BJ (cell line): Measurements from ENCODE around the gene POU5F2. TPM values are rescaled to one million over a fixed set of nuclear protein-coding genes. Genes with fewer than 3 reads are reported as not detected.

ENCODE experiments used
- CTCF ChIA-PET: fragments of 350-600 bp; formaldehyde crosslinking; extraction: SDS; loops from one replicate; lab custom pipeline; 2021; ENCODE audit warnings: antibody characterized with exemption, inconsistent platforms; lab: Yijun Ruan, JAX
- POLR2A ChIA-PET: fragments of 300-600 bp; sonication (Branson Sonifier 250); formaldehyde crosslinking; extraction: SDS; loops from one replicate; lab custom pipeline; 2021; ENCODE audit warnings: antibody characterized with exemption; lab: Charles Lee
- DNase-seq: peaks from one replicate; pipeline ENCODE4 v3.0.0-alpha.2; 2011; ENCODE audit warnings: low read depth
- H3K27me3 ChIP-seq: 2 replicates; pipeline ENCODE4 v1.6.0; 2011; ENCODE audit warnings: low read length; ENCODE audit not compliant: control insufficient read depth, insufficient read depth
- H3K36me3 ChIP-seq: 2 replicates; pipeline ENCODE4 v1.5.1; 2011; ENCODE audit warnings: low read length; ENCODE audit not compliant: control insufficient read depth, insufficient read depth
- H3K4me3 ChIP-seq: 2 replicates; pipeline ENCODE4 v1.5.1; 2011; ENCODE audit warnings: low read depth, mild to moderate bottlenecking, control low read depth, low read length
- polyA plus RNA-seq: library from polyadenylated mRNA; depleted of rRNA; stranded (reverse); fragments of >200 nt; gene quantifications from 2 replicates; pipeline ENCODE4 v1.2.3, GENCODE V29; 2011
- TF ChIP-seq, protein P1 (sequence below): IDR thresholded peaks from 2 replicates; pipeline ENCODE4 v1.5.1; 2011; ENCODE audit warnings: low read depth, mild to moderate bottlenecking, control low read depth, inconsistent platforms, low read length, moderate library complexity; ENCODE audit not compliant: insufficient read depth

POU5F2 gene
- polyA plus RNA-seq, 1 experiment = 0.04 TPM

DNA sequence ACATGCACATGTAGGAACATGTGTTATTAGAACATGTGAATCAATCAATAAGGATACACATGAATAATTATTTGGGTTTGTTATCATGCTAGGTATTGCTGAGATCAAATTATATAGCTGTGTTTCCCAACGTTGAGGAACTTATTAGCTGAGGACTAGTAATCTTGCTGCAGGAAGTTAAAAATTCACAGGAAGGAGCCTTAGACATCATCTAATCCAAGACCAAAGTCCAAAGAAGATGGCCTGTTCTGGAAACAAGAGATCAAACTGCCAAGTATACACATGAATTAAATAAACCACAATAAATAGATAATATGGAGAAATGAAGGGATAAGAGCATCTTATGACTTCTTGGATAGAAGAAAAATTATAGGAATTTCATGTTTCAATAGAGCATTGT, 19.9 kb downstream of the POU5F2 start:
- TF ChIP-seq, protein P1, sequence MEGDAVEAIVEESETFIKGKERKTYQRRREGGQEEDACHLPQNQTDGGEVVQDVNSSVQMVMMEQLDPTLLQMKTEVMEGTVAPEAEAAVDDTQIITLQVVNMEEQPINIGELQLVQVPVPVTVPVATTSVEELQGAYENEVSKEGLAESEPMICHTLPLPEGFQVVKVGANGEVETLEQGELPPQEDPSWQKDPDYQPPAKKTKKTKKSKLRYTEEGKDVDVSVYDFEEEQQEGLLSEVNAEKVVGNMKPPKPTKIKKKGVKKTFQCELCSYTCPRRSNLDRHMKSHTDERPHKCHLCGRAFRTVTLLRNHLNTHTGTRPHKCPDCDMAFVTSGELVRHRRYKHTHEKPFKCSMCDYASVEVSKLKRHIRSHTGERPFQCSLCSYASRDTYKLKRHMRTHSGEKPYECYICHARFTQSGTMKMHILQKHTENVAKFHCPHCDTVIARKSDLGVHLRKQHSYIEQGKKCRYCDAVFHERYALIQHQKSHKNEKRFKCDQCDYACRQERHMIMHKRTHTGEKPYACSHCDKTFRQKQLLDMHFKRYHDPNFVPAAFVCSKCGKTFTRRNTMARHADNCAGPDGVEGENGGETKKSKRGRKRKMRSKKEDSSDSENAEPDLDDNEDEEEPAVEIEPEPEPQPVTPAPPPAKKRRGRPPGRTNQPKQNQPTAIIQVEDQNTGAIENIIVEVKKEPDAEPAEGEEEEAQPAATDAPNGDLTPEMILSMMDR = no peak
- POLR2A ChIA-PET = no interaction called here
- H3K4me3 ChIP-seq = no peak overlapping the region
- CTCF ChIA-PET = interaction anchor here (1.0 kb wide), 1 partner anchor 11 kb away, joined by 3 read pairs; no protein-coding TSS in a partner anchor
- no peaks in the 10 kb centered on the region for H3K36me3 ChIP-seq
- no peak for DNase-seq
- H3K27me3 ChIP-seq = no peaks in the 10 kb centered on the region

DNA sequence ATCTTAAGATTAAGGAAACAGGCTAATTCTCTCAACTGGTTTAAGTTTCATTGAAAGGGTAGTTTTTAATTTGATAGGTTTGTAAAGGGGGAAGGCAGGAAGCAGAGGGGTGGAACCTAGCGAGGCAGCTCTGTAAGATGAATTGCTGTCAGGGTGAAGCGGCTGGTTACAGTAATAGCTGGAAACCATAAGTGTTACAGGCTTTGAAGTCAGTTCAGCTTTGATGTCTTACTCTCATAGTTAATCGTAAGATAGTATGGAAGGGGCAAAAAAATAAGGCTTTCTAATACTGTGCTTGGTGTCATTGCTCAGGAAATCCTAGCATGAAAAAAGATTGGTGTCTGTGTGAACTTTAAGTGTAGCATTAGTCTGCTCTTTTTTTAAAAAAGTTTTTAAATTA, 20.3 kb downstream of the POU5F2 start:
- Histone ChIP-seq H3K4me3 (no peak overlapping the region), H3K36me3 (no peaks in the 10 kb centered on the region), H3K27me3 (no peaks in the 10 kb centered on the region)
- DNase-seq = no peak
- ChIA-PET CTCF (interaction anchor here (1.0 kb wide), 1 partner anchor 11 kb away, joined by 3 read pairs; no protein-coding TSS in a partner anchor), POLR2A (no interaction called here)
- TF ChIP-seq, protein P1 = no peak

DNA sequence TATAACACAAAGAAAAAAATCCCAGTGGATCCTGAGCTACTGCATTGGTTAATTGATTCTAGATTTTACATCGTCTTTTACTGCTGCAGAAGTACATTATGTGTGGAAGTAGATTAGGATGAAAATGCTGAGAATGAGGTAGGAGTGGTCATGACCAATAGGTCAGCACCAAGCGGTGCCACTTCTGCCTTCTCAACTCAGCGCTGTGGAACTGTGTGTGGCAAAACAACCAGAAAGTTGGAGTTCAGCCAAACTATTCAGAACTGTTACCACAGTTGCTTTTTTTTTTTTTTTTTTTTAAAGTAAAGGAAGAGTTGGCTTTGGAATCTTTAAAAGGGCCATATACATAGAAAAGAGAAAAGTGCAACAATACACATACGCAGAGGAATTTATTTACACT, 24.2 kb downstream of the POU5F2 start:
- H3K4me3 ChIP-seq = no peak overlapping the region
- H3K36me3 ChIP-seq = no peaks in the 10 kb centered on the region
- TF ChIP-seq, protein P1 = no peak
- POLR2A ChIA-PET = no interaction called here
- CTCF ChIA-PET = no interaction called here
- DNase-seq = no peak
- H3K27me3 ChIP-seq = no peaks in the 10 kb centered on the region

DNA sequence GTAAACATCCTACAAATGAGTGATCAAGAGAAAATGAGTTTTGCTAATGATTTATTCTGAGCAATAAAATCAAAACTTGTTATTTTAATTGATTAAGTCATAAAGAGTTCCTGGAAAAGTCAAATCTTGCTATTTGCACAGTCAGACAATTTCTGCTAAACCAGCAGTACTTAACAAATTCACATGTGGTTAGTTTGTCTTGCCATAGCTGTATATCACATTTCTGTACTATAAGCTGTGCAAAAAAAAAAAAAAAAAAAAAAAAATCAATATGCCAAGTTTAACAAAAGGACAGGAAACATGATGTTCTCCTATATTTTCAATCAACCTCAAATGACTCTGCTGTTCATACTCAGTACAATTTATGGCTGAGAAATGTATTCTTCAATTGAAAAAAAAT, 24.9 kb downstream of the POU5F2 start:
- CTCF ChIA-PET = no interaction called here
- TF ChIP-seq, protein P1 = no peak
- POLR2A ChIA-PET = no interaction called here
- H3K27me3 ChIP-seq = no peaks in the 10 kb centered on the region
- H3K36me3 ChIP-seq = no peaks in the 10 kb centered on the region
- no peak overlapping the region for H3K4me3 ChIP-seq
- no peak for DNase-seq

DNA sequence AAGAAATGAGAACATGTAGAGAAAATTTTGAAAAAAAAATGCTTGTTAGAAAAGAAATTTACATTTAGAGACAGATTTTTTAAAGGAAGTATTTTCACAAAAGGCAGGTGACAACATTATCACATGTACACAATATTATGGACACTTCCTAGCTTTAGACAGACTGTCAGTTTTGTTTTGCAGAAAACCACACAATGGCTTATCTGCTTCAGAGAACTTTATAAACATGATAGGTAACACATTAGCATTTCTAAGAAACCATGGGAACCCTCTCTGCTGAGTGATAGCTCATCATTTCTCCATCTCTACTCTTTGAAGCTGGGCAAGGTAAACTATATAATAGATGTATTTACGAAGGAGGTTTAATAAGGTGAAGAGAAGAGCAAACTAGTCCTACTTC, 25.6 kb downstream of the POU5F2 start:
- no peaks in the 10 kb centered on the region for H3K36me3 ChIP-seq
- H3K27me3 ChIP-seq = no peaks in the 10 kb centered on the region
- ChIA-PET POLR2A (no interaction called here), CTCF (no interaction called here)
- no peak overlapping the region for H3K4me3 ChIP-seq
- TF ChIP-seq, protein P1 = no peak
- DNase-seq = no peak
